PFSK-1 (cell line): ENCODE results near the gene SLC5A8.

Experiments
- REST ChIP-seq, 2 experiments: IDR thresholded peaks; 2 replicates each; pipeline versions ENCODE4 v1.6.1 to v1.8.0; 2011 to 2012; ENCODE audit warnings: low read depth in 2 of 2, low read length in 2 of 2, control low read depth in 1 of 2, inconsistent platforms in 1 of 2, mild to moderate bottlenecking in 1 of 2, moderate library complexity in 1 of 2; ENCODE audit not compliant: insufficient read depth in 1 of 2
- SIN3A ChIP-seq: IDR thresholded peaks from 2 replicates; pipeline ENCODE4 v1.6.1; 2012; ENCODE audit warnings: mild to moderate bottlenecking, low read length, moderate library complexity, borderline replicate concordance; ENCODE audit not compliant: insufficient read depth

- TF ChIP-seq SIN3A = no peak
- TF ChIP-seq REST (IDR thresholded peaks at IDR 0.05; ENCODE audit: insufficient read depth in 1 of 2, low read depth in 2 of 2, low read length in 2 of 2) = no peak
These were observed 28.8 kb upstream of the SLC5A8 start for GRCh38 chr12:101238800-101239329.
